IPS-15b (cell line): Measurements from ENCODE around the gene SRCIN1.

Experiments used
- H3K27me3 ChIP-seq: one replicate; pipeline ENCODE4 v1.6.1; 2013; ENCODE audit warnings: low read length; ENCODE audit not compliant: control insufficient read depth, insufficient read depth
- H3K36me3 ChIP-seq: one replicate; pipeline ENCODE4 v1.6.1; 2013; ENCODE audit warnings: low read length; ENCODE audit not compliant: control insufficient read depth, insufficient read depth
- H3K4me1 ChIP-seq: one replicate; pipeline ENCODE4 v1.6.1; 2013; ENCODE audit warnings: mild to moderate bottlenecking, low read length; ENCODE audit not compliant: control insufficient read depth, insufficient read depth
- H3K4me3 ChIP-seq: one replicate; pipeline ENCODE4 v1.5.1; 2013; ENCODE audit warnings: low read depth, low read length
- H3K9ac ChIP-seq: one replicate; pipeline ENCODE4 v1.6.1; 2013; ENCODE audit warnings: low read depth, mild to moderate bottlenecking, low read length
- H3K9me3 ChIP-seq: one replicate; pipeline ENCODE4 v1.6.1; 2013; ENCODE audit warnings: mild to moderate bottlenecking, low read length; ENCODE audit not compliant: control insufficient read depth, insufficient read depth

Gene SRCIN1

DNA sequence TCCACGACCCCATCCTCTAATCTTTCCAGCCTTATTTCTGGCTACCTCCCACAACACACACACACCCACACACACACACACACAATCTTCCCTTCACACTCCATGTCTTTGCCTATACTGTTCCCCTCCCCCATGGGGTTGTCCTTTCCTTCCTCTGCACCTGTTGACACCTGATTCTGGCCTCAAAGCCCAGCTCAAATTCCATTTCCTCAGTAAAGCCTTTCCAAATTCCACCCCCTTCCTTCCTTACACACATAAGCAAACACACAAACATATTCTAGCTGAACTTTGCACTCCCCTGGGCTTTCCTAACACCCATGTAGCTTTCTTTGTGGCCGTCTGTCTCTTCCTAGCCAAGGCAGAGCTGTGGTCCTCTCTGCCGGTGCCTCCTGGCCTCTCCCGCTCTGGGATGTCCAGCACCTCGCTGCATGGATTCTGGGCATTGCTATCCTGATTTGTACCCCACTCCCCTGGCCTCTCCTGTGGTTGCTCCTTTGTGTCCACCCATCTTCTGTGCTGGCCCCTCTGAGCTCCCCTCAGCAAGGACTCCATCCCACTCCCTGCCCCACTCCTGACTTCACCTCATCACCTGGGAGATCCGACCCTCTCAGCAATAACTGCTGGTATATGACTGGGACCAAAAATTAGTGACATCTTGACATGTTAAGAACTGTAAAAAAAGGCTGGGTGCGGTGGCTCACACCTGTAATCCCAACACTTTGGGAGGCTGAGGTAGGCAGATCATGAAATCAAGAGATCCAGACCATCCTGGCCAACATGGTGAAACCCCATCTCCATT, 8.4 kb upstream of the SRCIN1 start:
- Histone ChIP-seq H3K9ac (no peak overlapping the region), H3K27me3 (no peaks in the 10 kb centered on the region), H3K4me3 (no peak overlapping the region), H3K36me3 (no peaks in the 10 kb centered on the region), H3K4me1 (peaks cover 8% of the 10 kb centered on the region), H3K9me3 (no peaks in the 10 kb centered on the region)

DNA sequence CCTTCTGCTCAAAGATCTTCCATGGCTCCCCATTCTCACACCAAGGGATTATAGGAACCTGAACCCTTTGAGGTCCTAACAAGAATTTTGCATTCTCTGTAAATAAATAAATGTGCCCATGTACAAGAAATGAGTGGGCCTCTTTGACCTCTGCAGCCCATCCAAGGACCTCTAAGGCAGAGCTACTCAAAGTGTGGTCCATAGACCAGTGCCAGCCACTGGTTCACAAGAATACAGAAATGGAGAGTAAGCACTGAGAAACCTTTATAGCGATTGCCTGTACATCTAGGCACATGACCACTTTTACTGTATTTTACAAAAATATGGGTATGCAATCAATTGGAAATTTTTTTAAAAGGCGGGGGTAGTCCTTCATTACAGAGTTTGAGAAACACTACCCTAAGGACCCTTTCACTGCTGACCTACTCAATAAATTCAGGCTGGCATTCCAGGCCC, 7.8 kb upstream of the SRCIN1 start:
- Histone ChIP-seq H3K4me3 (no peak overlapping the region), H3K9me3 (no peaks in the 10 kb centered on the region), H3K27me3 (no peaks in the 10 kb centered on the region), H3K9ac (no peak overlapping the region), H3K4me1 (peaks cover 14% of the 10 kb centered on the region), H3K36me3 (no peaks in the 10 kb centered on the region)

DNA sequence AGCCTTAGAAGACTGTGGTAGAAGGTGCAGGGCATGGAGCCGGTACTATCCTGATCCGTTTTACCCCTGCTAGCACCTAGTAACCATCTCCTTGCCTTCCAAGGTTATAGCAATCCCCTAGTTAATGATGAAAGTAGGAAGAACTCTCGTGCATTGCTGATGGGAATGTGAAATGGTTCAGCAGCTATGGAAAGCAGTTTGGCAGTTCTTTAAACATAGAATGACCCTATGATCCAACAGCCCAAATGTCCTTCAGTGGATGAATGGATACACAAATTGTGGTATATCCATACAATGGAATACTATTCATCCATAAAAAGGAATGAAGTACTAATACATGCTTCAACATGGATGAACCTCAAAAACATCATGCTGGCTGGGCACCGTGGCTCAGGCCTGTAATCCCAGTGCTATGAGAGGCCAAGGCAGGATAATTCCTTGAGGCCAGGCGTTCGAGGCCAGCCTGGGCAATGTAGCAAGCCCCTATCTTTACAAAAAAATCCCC, 6.2 kb upstream of the SRCIN1 start:
- no peak overlapping the region for H3K4me3 ChIP-seq
- no peaks in the 10 kb centered on the region for H3K36me3 ChIP-seq

DNA sequence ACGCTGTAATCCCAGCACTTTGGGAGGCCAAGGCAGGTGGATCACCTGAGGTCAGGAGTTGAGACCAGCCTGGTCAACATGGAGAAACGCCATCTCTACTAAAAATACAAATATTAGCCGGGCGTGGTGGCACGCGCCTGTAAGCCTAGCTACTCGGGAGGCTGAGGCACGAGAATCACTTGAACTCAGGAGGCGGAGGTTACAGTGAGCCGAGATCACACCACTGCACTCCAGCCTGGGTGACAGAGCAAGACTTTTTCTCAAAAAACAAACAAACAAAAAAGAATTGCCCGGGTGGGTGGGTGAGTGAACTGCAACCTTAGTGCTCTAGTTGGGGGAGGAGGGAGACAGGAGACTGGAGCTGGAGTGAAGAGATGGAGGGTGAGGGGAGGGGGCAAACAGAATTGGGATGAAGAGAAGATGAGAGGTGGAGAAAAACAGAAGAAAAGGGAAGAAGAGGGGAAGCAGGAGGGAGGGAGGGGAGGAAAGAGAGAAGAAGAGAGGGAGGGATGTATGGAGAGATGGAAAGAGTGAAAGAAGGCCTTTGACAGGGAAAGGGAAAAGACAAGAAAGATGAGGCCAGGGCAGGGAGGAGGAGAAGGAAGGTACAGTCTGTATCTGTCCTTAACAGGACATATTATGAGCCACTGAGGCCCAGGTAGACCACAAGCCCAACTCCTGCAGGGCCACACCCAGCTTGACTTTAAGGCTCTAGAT, 5.5 kb upstream of the SRCIN1 start:
- Histone ChIP-seq H3K36me3 (no peaks in the 10 kb centered on the region), H3K9me3 (no peaks in the 10 kb centered on the region), H3K4me3 (no peak overlapping the region), H3K9ac (no peak overlapping the region), H3K27me3 (peaks cover 16% of the 10 kb centered on the region), H3K4me1 (peaks cover 27% of the 10 kb centered on the region)

More for the DNA sequence above, 6.2 kb upstream of the SRCIN1 start:
- H3K9me3 ChIP-seq = no peaks in the 10 kb centered on the region
- H3K9ac ChIP-seq = no peak overlapping the region
- peaks cover 25% of the 10 kb centered on the region for H3K4me1 ChIP-seq
- peaks cover 14% of the 10 kb centered on the region for H3K27me3 ChIP-seq

DNA sequence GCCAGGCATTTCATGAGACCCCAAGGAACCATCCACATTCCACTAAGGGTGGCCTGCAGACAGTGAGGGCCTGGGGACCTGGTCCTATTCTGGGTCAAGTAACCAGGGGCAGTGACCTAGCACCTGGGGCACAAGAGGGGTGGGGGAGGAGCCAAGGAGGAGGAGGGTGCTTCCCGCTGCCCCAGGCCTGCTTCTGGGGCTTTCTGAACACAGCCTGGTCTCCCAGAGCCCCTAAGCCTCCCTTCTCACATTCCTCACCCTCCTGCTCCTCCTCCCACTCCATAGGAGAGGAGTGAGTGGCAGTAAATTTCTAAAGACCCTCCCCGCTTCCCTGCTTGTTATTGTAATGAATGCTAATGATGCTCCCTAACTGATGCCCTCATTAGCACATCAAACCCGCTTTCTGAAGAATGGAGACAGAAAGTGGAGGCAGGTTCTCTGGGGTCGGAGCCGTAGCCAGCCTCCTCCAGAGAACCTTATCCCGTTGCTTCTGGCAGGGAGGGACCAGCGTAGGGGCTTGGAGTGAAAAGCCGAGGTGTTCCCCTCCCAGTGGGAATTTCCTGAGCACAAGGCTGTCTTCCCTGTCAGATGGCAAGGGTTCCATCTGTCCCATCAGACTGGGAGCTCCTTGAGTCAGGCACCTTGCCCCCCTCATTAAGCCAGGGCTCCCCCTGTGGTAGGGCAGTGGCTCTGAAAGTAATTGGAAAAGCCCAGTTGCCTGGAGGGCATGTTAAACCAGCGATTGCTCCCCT, 3.7 kb upstream of the SRCIN1 start:
- Histone ChIP-seq H3K4me3 (peak overlapping the region; percentile 50), H3K27me3 (peaks cover 19% of the 10 kb centered on the region), H3K9ac (peak overlapping the region; percentile 65)

DNA sequence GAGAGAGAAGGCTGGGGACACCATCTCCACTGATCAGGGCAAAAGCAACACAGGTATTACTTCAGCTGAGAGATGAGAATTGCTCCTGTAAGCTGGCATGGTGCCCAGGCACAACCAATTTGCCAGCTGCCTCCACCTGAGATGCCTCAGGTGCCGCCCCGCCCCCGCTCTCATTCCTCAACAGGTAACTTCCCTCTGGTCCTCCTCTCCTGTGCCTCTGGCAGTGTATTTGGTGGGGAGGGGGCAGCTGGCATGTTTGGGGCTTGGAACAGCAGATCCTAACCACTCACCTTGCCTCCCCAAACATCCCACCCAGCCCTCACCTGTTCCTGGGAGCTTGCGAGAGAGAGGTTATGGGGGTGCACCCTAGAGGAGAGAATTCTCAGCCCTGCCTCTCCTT, 2.9 kb upstream of the SRCIN1 start:
- no peaks in the 10 kb centered on the region for H3K9me3 ChIP-seq
- peaks cover 26% of the 10 kb centered on the region for H3K27me3 ChIP-seq
- peaks cover 27% of the 10 kb centered on the region for H3K4me1 ChIP-seq
- peak overlapping the region; percentile 30 for H3K4me3 ChIP-seq
- peak overlapping the region; percentile 65 for H3K9ac ChIP-seq
- H3K36me3 ChIP-seq = no peaks in the 10 kb centered on the region

More for the DNA sequence above, 3.7 kb upstream of the SRCIN1 start:
- H3K36me3 ChIP-seq = no peaks in the 10 kb centered on the region
- H3K9me3 ChIP-seq = no peaks in the 10 kb centered on the region
- peaks cover 27% of the 10 kb centered on the region for H3K4me1 ChIP-seq

DNA sequence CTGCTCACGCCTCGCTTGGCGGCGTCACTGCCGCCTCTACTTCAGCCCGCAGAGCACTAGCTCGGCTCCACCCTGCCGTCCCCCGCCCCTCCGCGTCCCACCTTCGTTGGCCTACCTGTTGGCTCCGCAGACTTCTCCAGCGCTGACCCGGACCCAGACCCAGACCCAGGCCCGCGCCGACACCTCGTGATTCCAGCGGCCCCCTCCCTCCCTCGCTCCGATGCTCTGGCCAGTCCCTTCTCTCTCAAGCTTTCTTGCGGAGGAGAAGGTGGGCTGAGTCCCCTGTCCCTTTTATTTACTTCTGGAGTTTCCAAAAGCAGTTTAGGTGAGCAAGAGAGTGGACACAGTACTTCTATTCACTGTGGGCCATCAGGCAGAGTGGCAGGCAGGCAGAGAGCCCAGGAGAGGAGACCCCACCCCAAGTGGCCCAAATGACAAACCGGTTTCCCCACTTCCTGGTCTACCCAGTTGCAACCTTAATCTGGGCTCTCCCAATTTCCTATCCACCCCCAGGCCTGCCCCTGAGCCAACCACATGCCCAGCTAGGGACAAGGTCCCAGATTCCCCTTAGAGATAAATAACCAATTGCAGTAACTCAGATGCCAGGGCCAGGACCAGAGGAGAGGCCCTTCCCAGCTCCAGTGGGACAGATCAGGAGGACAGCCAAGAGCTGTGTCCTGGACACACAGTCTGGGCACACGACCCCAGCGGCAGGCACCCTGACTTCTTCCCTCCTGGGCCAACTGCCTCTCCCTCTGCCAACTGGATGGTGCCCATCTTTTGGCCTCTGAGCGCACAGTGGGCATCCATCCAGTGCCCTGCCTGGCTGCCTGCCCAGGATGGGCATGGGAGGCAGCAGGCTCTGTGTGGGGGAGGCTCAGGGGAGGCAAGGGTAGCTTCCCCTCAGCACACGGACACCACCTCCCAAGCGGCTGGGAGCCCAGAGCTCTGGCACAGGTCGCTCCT, 1.2 kb upstream of the SRCIN1 start:
- Histone ChIP-seq H3K27me3 (peaks cover 43% of the 10 kb centered on the region), H3K4me1 (peaks cover 33% of the 10 kb centered on the region), H3K9ac (no peak overlapping the region)

DNA sequence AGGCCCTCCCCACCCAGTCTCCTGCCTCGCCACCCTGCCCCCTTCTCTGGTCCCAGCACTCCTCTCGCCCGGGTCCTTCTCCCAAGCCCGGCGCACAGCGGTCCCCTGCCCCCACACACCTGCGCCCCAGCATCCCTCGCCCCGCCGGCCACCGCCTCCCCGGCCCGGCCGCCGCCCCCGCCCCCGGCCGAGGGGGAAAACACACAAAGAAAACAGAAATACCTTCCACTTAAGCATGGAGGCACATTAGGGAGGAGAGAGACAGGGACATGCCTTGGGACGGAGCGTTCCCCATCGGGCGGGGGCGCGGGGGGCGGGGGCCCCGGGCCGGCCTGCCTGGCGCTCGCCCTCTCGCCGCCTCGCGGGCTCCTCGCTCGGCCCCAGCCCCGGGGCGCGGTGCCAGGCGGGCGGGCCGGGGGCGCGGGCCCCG, 326 bp downstream of the SRCIN1 start:
- Histone ChIP-seq H3K36me3 (no peaks in the 10 kb centered on the region), H3K4me1 (peaks cover 42% of the 10 kb centered on the region), H3K9me3 (no peaks in the 10 kb centered on the region), H3K4me3 (peak overlapping the region; percentile 45), H3K27me3 (peaks cover 56% of the 10 kb centered on the region), H3K9ac (no peak overlapping the region)

More for the DNA sequence above, 1.2 kb upstream of the SRCIN1 start:
- no peaks in the 10 kb centered on the region for H3K9me3 ChIP-seq
- no peaks in the 10 kb centered on the region for H3K36me3 ChIP-seq
- peak overlapping the region; percentile 43 for H3K4me3 ChIP-seq

DNA sequence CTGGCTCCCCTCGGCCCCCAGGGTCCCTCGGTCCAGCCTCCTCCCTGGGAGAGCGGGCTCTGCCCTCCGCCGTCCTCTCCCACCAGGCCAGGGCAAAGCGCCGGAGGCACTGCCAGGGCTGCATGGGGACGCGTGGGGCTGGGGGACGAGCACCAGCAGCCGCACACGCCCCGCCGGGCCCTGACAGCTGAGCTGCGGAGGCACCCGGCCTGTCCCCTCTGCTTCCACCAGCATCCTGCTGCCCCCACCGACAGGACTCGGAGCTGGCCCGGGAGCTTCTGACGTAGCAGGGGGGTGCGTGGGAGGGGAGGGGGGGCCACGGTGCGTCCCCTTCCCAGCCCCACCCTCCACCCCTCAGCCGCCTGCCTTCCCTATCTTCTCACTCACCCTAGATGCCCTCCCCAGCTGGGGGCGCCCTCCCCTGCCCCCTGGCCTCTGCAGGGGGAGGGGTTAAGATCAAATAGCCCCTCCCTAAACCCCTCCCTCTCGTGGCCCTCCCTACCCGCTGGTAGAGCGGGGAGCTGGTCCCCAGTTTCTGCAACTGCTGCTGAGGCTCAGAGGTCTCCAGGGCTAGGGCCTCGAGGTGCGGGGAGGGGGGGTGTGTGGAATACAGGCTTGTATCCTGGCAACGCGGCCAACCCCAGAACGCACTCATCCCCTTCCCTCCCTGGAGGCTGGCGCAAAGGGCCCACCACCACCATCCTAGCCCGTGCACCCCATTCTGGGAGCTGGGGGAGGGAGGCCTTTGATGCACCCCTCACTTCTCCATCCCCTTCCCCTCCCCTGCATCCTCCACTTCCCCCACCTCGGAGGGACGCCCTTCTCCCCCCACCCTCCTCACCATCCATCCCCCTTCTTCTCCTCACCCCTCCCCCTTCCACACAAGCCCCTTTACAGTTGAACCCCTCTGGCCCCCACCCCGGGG, 1.0 kb downstream of the SRCIN1 start:
- H3K27me3 ChIP-seq = peaks cover 61% of the 10 kb centered on the region

More for the DNA sequence above, 1.0 kb downstream of the SRCIN1 start:
- peaks cover 46% of the 10 kb centered on the region for H3K4me1 ChIP-seq
- H3K36me3 ChIP-seq = no peaks in the 10 kb centered on the region
- peak overlapping the region; percentile 45 for H3K4me3 ChIP-seq
- no peak overlapping the region for H3K9ac ChIP-seq
- H3K9me3 ChIP-seq = no peaks in the 10 kb centered on the region
